ENCODE measurements around the gene NPTXR. TPM values are rescaled to one million over a fixed set of nuclear protein-coding genes. Genes with fewer than 3 reads are reported as not detected.

Gene NPTXR
- total RNA-seq (2012; rRNA removed), result 0.28 and 0.36 TPM in 2 replicates
- polyA plus RNA-seq (2012; rRNA removed), result 1.8 and 2.2 TPM in 2 replicates
- polyA plus RNA-seq (2012; cell fraction: cytosol; rRNA removed), result 1.3 and 2.3 TPM in 2 replicates
- polyA plus RNA-seq (2012; cell fraction: nucleus; rRNA removed; ENCODE audit: low replicate concordance), result 1.4 and 1.6 TPM in 2 replicates
- percentile 41 among the genes with signal in this experiment for Bru-seq, nascent RNA
- BruChase-seq, experiment 1, labeled RNA remaining after a 6-hour chase, result percentile 44 among the genes with signal in this experiment
- percentile 42 among the genes with signal in this experiment for BruChase-seq, experiment 2, labeled RNA remaining after a 2-hour chase
- long read RNA-seq, partial matches to known transcripts, result 1 of 5 reads
- long read RNA-seq, other reads (novel, unspliced or antisense), result 4 of 5 reads

GRCh38 chr22:38843657-38844314, at the start of gene NPTXR:
TSS of gene NPTXR (minus strand) at chr22:38844028.
- H3K56ac ChIP-seq (ENCODE audit: extremely low read depth, insufficient read depth, low read length), result no peak within 1 kb of the TSS
- H3K18ac ChIP-seq (ENCODE audit: low read depth, low read length), result no peak within 1 kb of the TSS
- H2AFZ ChIP-seq (replicated peaks; ENCODE audit: low read length, poor library complexity), result peak within 1 kb of the TSS; percentile 89
- CTCF ChIA-PET, result no interaction called here
- WGBS, 2 experiments (ENCODE audit: extremely low coverage in 2 of 2, insufficient read length in 1 of 2), result 1% methylated on average over 57 of the region's 105 CpGs; no CpG with 5 or more reads in 1 of the 2 experiments
- H3K27ac ChIP-seq (ENCODE audit: insufficient read depth, low read length), result no peak within 1 kb of the TSS; the same call in 1 of the 2 replicates
- intact Hi-C loops (cut with micrococcal nuclease), result loop anchor here (5.0 kb wide), 1 partner anchor 56 kb away; no protein-coding TSS in a partner anchor
- H3K9ac ChIP-seq (ENCODE audit: low read depth, low read length), result no peak within 1 kb of the TSS
- no peak within 1 kb of the TSS for H2BK20ac ChIP-seq (ENCODE audit: low read depth, low read length)
- no peak within 1 kb of the TSS for H2AK5ac ChIP-seq (ENCODE audit: low read depth, low read length)
- peak within 1 kb of the TSS; percentile 51; the same call in 1 of the 2 replicates for H3K23ac ChIP-seq (ENCODE audit: low read depth, low read length)
- TF ChIP-seq MXI1 (IDR thresholded peaks at IDR 0.05; ENCODE audit: borderline replicate concordance, low read depth, low read length), result no peak; the same call in 1 of the 2 replicates
- no peak for TF ChIP-seq NFE2L2 (IDR thresholded peaks at IDR 0.05; ENCODE audit: low read depth, low read length)
- TF ChIP-seq CEBPB (IDR thresholded peaks at IDR 0.05; ENCODE audit: low read depth, low read length), result no peak
- no peak for TF ChIP-seq FOS (IDR thresholded peaks at IDR 0.05; ENCODE audit: low read depth, low read length)
- no peak for TF ChIP-seq POLR2A (IDR thresholded peaks at IDR 0.05; ENCODE audit: low read depth, low read length)
- TF ChIP-seq USF2 (IDR thresholded peaks at IDR 0.05; ENCODE audit: low read depth, low read length), result no peak
- no peak for TF ChIP-seq BHLHE40 (IDR thresholded peaks at IDR 0.05; ENCODE audit: low read depth, low read length)
- no peak for TF ChIP-seq RAD21 (IDR thresholded peaks at IDR 0.05; ENCODE audit: low read length)
- no peak for TF ChIP-seq MAFK (IDR thresholded peaks at IDR 0.05; ENCODE audit: low read depth, low read length)
- no peak within 1 kb of the TSS for H3K14ac ChIP-seq (replicated peaks; ENCODE audit: low read depth, low read length)
- no peak within 1 kb of the TSS for H4K5ac ChIP-seq (ENCODE audit: low read depth, low read length)
- H2BK15ac ChIP-seq (ENCODE audit: low read depth, low read length), result no peak within 1 kb of the TSS
- H2AK9ac ChIP-seq (replicated peaks; ENCODE audit: low read depth, low read length, poor library complexity), result peak within 1 kb of the TSS; percentile 61
- no peaks in the 10 kb centered on the region for H3K79me1 ChIP-seq (ENCODE audit: low read depth in 1 of 2, low read length in 2 of 2)
- H4K20me1 ChIP-seq (ENCODE audit: insufficient read depth, low read length), result no peaks in the 10 kb centered on the region
- peaks cover 27% of the 10 kb centered on the region for H3K27me3 ChIP-seq (ENCODE audit: control insufficient read depth, insufficient read depth, low read length)
- dilution Hi-C loops (cut with HindIII; ENCODE audit: low sequenced_read_pairs, unreplicated experiment), result no loop called here
- ATAC-seq (ENCODE audit: low read depth), result peak; percentile 77
- peak within 1 kb of the TSS; percentile 1 for H3K4me2 ChIP-seq (ENCODE audit: low read depth, low read length)
- H4K8ac ChIP-seq (ENCODE audit: low read depth in 2 of 2, low read length in 2 of 2), result no peak within 1 kb of the TSS
- in situ Hi-C loops (cut with MboI; ENCODE audit: low sequenced_read_pairs), result no loop called here
- peak within 1 kb of the TSS; percentile 41 for H3K4me3 ChIP-seq (ENCODE audit: insufficient read depth, low read depth, low read length)
- no TSS peak for BruUV-seq (replicated peaks)
- no peaks in the 10 kb centered on the region for H3K9me3 ChIP-seq (ENCODE audit: control insufficient read depth, insufficient read depth, low read length)
- H2BK5ac ChIP-seq (ENCODE audit: low read depth, low read length, poor library complexity, severe bottlenecking), result no peak within 1 kb of the TSS
- POLR2A ChIA-PET (ENCODE audit: unreplicated experiment), result no interaction called here
- H4K91ac ChIP-seq (ENCODE audit: insufficient read depth, low read depth, low read length), result no peak within 1 kb of the TSS
- no peak within 1 kb of the TSS for H2BK120ac ChIP-seq (ENCODE audit: low read depth, low read length)
- H3K4me1 ChIP-seq (ENCODE audit: control insufficient read depth, insufficient read depth, low read length), result no peaks in the 10 kb centered on the region
- no peak within 1 kb of the TSS for H3K4ac ChIP-seq (ENCODE audit: low read depth, low read length)
- peak; percentile 31 for DNase-seq
- no peaks in the 10 kb centered on the region for H3K9me1 ChIP-seq (ENCODE audit: insufficient read depth, low read length)
- H3K36me3 ChIP-seq (ENCODE audit: control insufficient read depth, insufficient read depth, low read length), result no peaks in the 10 kb centered on the region

All from IMR-90 (cell line).